Activated CD8-positive, alpha-beta memory T cell treated with anti-CD3 and anti-CD28 coated beads, Interleukin-2, amount 10 ng/mL, durations not matched to agents 7 days and 5 days (primary cell): ENCODE results near the gene TESPA1. TPM values are rescaled to one million over a fixed set of nuclear protein-coding genes. Genes with fewer than 3 reads are reported as not detected.
A peak's percentile ranks its signal among the peaks of the same experiment; 100 is the strongest.
"Not testable (repeated sequence)": the region's sequence is repeated elsewhere in the genome, so short reads cannot be mapped to it uniquely, and the experiment has no call there.

Experiments
- ATAC-seq: fragments of 150-1000 bp; cut with Tn5 transposase; one replicate; pipeline ENCODE4 v1.10.0; 2021; ENCODE audit warnings: moderate library complexity
- CTCF ChIA-PET: fragments of 350-600 bp; sonication (Branson Sonifier 250); formaldehyde crosslinking; loops from one replicate; lab custom pipeline; 2021; ENCODE audit warnings: antibody characterized with exemption; lab: Charles Lee
- DNase-seq: peaks from one replicate; pipeline ENCODE4 v3.0.0-alpha.2; 2020
- H3K27ac Mint-ChIP-seq: one replicate; pipeline ENCODE4 v1.8.0; 2021; ENCODE audit warnings: mild to moderate bottlenecking, mixed read lengths
- H3K27me3 Mint-ChIP-seq: one replicate; pipeline ENCODE4 v1.8.0; 2021; ENCODE audit warnings: mixed read lengths
- H3K36me3 Mint-ChIP-seq: one replicate; pipeline ENCODE4 v1.8.0; 2021; ENCODE audit warnings: mild to moderate bottlenecking, mixed read lengths
- H3K4me1 Mint-ChIP-seq: one replicate; pipeline ENCODE4 v1.8.0; 2021; ENCODE audit warnings: mixed read lengths
- H3K4me3 Mint-ChIP-seq: one replicate; pipeline ENCODE4 v1.8.0; 2021; ENCODE audit warnings: mild to moderate bottlenecking, moderate library complexity, mixed read lengths
- H3K9me3 Mint-ChIP-seq: one replicate; pipeline ENCODE4 v1.8.0; 2022; ENCODE audit warnings: low read depth, mixed read lengths
- total RNA-seq, 2 experiments: library from RNA; stranded (reverse); gene quantifications; one replicate each; pipeline ENCODE4 v1.2.3, GENCODE V29; 2021

TESPA1 gene
- total RNA-seq, 2 experiments from 2014 or later, result 65.9 to 74.6 TPM

DNA sequence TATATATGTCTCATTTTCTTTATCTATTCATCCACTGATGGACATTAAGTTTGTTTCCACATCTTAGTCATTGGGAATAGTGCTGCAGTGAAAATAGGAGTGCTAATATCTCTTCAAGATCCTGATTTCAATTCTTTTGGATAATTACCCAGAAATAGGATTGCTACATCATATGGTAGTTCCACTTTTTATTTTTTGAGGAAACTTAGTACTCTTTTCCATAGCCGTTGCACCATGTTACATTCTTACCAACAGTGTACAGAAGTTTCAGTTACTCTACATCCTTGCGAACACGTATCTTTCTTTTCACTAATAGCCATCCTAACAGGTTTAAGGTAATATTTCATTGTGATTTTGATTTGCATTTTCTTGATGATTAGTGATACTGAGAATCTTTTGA is 29.8 kb downstream of the TESPA1 start:
- CTCF ChIA-PET, result no interaction called here
- H3K4me3 Mint-ChIP-seq, result no peak overlapping the region
- ATAC-seq (no peak), DNase-seq (no peak)
- H3K9me3 Mint-ChIP-seq, result peaks cover 10% of the 10 kb centered on the region
- no peaks in the 10 kb centered on the region for H3K27me3 Mint-ChIP-seq
- H3K27ac Mint-ChIP-seq, result no peak overlapping the region
- peaks cover 81% of the 10 kb centered on the region for H3K36me3 Mint-ChIP-seq
- H3K4me1 Mint-ChIP-seq, result peaks cover 50% of the 10 kb centered on the region

GRCh38 chr12:54954228-54954627 is 30.3 kb downstream of the TESPA1 start:
- Mint-ChIP-seq H3K36me3 (peaks cover 80% of the 10 kb centered on the region), H3K4me1 (peaks cover 45% of the 10 kb centered on the region), H3K27ac (no peak overlapping the region), H3K9me3 (peaks cover 10% of the 10 kb centered on the region), H3K4me3 (no peak overlapping the region), H3K27me3 (no peaks in the 10 kb centered on the region)
- CTCF ChIA-PET, result interaction anchor here (0.8 kb wide), 1 partner anchor 19 kb away, joined by 3 read pairs; no protein-coding TSS in a partner anchor
- DNase-seq (no peak), ATAC-seq (no peak)

GRCh38 chr12:54950071-54950727 is 34.4 kb downstream of the TESPA1 start:
- no peak overlapping the region for H3K4me3 Mint-ChIP-seq
- no peak for DNase-seq
- H3K36me3 Mint-ChIP-seq, result peaks cover 53% of the 10 kb centered on the region
- no peak for ATAC-seq
- peaks cover 19% of the 10 kb centered on the region for H3K4me1 Mint-ChIP-seq
- CTCF ChIA-PET, result no interaction called here
- H3K27ac Mint-ChIP-seq, result peak overlapping the region; percentile 12
- no peaks in the 10 kb centered on the region for H3K27me3 Mint-ChIP-seq
- peaks cover 10% of the 10 kb centered on the region for H3K9me3 Mint-ChIP-seq

GRCh38 chr12:54949073-54949711 is 35.4 kb downstream of the TESPA1 start:
- no peak for ATAC-seq

GRCh38 chr12:54948171-54948570 is 36.4 kb downstream of the TESPA1 start:
- Mint-ChIP-seq H3K27ac (peak overlapping the region; percentile 8), H3K4me1 (peaks cover 14% of the 10 kb centered on the region), H3K9me3 (peaks cover 10% of the 10 kb centered on the region), H3K36me3 (peaks cover 38% of the 10 kb centered on the region), H3K4me3 (no peak overlapping the region), H3K27me3 (no peaks in the 10 kb centered on the region)
- ATAC-seq, result no peak
- CTCF ChIA-PET, result interaction anchor here (0.9 kb wide), 1 partner anchor 199 kb away, joined by 3 read pairs; no protein-coding TSS in a partner anchor
- DNase-seq, result no peak

More at GRCh38 chr12:54949073-54949711, 35.4 kb downstream of the TESPA1 start:
- CTCF ChIA-PET, result no interaction called here
- H3K27me3 Mint-ChIP-seq, result no peaks in the 10 kb centered on the region
- DNase-seq, result no peak
- H3K36me3 Mint-ChIP-seq, result peaks cover 45% of the 10 kb centered on the region
- peaks cover 14% of the 10 kb centered on the region for H3K4me1 Mint-ChIP-seq
- no peak overlapping the region for H3K4me3 Mint-ChIP-seq
- H3K27ac Mint-ChIP-seq, result peak overlapping the region; percentile 3
- H3K9me3 Mint-ChIP-seq, result peaks cover 10% of the 10 kb centered on the region

DNA sequence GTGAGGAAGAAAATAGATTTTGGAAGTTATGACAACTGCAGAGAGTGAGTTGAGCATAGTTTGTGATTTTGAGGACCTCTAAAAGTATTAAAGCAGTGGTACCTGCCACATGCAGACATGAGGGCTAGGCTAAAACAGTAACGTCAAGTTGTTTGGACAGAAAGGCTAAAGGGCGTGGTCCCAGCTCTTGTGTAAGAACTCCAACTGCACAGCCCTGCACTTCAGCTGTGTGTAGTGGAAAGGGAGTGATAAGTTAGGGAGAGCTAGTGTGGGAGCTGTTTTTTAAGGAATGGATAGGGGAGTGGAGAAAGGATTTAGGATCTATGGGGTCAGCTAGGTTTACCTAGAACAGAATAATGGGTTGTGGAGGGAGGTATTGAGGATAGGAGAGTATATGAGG is 39.5 kb downstream of the TESPA1 start:
- no peak for ATAC-seq
- CTCF ChIA-PET, result no interaction called here
- Mint-ChIP-seq H3K27ac (no peak overlapping the region), H3K9me3 (no peaks in the 10 kb centered on the region), H3K4me3 (no peak overlapping the region), H3K36me3 (peaks cover 11% of the 10 kb centered on the region), H3K4me1 (peaks cover 2% of the 10 kb centered on the region), H3K27me3 (no peaks in the 10 kb centered on the region)
- DNase-seq, result no peak

- H3K4me1 Mint-ChIP-seq, H3K9me3 Mint-ChIP-seq, H3K36me3 Mint-ChIP-seq, H3K4me3 Mint-ChIP-seq, ATAC-seq, H3K27me3 Mint-ChIP-seq, H3K27ac Mint-ChIP-seq, CTCF ChIA-PET, DNase-seq: not testable (repeated sequence)
Observed at GRCh38 chr12:54943292-54943691, 41.3 kb downstream of the TESPA1 start.

DNA sequence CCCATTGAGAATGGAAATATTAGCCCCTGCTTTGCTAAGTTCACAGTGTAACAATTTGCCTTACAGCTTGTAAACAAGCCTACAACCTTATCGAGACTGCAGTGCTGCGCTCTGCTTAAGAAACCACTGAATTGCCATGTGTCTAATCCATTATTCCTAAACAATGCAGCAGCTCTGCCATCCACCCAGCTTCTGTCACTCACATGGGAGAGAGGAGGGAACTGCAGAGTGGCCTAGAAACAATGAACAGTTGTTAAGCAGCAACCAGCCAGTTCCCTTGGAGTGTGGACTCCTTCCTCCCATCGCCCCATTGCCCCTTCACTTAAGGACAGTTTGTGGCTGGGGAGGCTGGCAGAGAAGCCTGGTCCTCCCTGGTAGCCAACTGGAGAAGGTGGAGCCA is 42.9 kb downstream of the TESPA1 start:
- peaks cover 7% of the 10 kb centered on the region for H3K36me3 Mint-ChIP-seq
- H3K4me3 Mint-ChIP-seq, result no peak overlapping the region
- no peak for DNase-seq
- H3K9me3 Mint-ChIP-seq, result peaks cover 4% of the 10 kb centered on the region
- H3K27me3 Mint-ChIP-seq, result no peaks in the 10 kb centered on the region
- ATAC-seq, result no peak
- no peak overlapping the region for H3K27ac Mint-ChIP-seq
- H3K4me1 Mint-ChIP-seq, result peaks cover 4% of the 10 kb centered on the region
- CTCF ChIA-PET, result interaction anchor here (1.5 kb wide), 1 partner anchor 192 kb away, joined by 4 read pairs; no protein-coding TSS in a partner anchor

GRCh38 chr12:54940727-54941315 is 43.7 kb downstream of the TESPA1 start:
- Mint-ChIP-seq H3K4me3 (no peak overlapping the region), H3K27ac (no peak overlapping the region), H3K9me3 (peaks cover 6% of the 10 kb centered on the region), H3K4me1 (peaks cover 12% of the 10 kb centered on the region), H3K36me3 (peaks cover 15% of the 10 kb centered on the region), H3K27me3 (no peaks in the 10 kb centered on the region)
- no peak for ATAC-seq
- no peak for DNase-seq
- CTCF ChIA-PET, result interaction anchor here (1.5 kb wide), 1 partner anchor 191 kb away, joined by 4 read pairs; no protein-coding TSS in a partner anchor

DNA sequence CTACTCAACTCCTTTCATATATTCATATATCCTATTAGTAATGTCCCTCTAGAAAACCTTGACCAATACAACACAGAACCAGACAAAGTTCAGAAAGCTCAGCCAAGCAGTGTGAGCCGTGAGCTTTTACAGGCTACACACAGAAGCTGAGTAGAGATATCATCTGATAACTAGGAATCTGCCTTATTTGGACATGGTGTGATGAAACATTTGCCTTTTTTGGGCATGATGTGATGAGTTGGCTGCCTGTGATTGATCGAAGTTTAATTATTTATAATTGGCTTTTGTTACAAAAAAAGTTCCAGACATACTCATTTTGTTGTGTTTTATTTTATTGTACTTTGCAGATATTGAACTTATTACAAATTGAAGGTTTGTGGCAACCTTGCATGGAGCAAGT is 46.6 kb downstream of the TESPA1 start:
- Mint-ChIP-seq H3K9me3 (peaks cover 8% of the 10 kb centered on the region), H3K27ac (no peak overlapping the region), H3K36me3 (peaks cover 27% of the 10 kb centered on the region), H3K4me1 (peaks cover 40% of the 10 kb centered on the region), H3K4me3 (no peak overlapping the region), H3K27me3 (no peaks in the 10 kb centered on the region)
- no peak for DNase-seq
- no peak for ATAC-seq
- CTCF ChIA-PET, result interaction anchor here (1.6 kb wide), 1 partner anchor 189 kb away, joined by 4 read pairs; no protein-coding TSS in a partner anchor

DNA sequence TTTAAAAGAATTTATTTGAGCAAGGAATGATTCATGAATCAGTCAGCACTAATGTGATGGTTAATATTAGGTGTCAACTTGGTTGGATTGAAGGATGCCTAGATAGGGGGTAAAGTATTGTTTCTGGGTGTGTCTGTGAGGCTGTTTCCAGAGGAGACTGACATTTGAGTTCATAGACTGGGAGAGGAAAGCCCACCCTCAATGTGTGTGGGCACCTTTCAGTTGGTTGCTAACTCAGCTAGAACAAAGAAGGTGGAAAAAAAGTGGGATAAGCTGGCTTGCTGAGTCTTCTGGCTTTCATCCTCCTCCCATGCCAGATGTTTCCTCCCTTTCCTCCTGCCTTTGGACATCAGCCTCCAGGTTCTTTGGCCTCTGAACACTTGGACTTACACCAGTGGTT is 47.2 kb downstream of the TESPA1 start:
- Mint-ChIP-seq H3K27me3 (no peaks in the 10 kb centered on the region), H3K36me3 (peaks cover 29% of the 10 kb centered on the region)

DNA sequence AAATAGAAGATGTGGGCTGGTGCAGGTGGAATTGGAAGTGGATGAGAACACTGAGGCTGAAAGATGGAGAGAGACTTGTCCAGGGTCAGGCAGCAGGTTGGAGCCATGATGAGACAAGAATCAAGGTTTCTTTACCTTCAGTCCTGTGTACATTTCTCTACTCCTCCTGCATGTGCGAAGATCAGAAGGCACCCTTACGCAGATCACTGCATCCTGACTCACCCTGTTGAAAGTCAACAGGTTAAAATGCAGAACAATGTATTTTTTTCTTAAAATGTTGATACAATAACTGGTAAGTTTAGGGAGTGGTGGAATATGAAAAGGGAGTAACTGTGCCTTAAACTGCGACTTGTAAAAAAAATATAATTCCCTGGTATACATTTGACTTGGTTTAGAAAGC is 47.8 kb downstream of the TESPA1 start:
- Mint-ChIP-seq H3K9me3 (peaks cover 10% of the 10 kb centered on the region), H3K27me3 (no peaks in the 10 kb centered on the region)
- CTCF ChIA-PET, result interaction anchor here (1.3 to 2.7 kb wide), 5 partner anchors 21 to 212 kb away, joined by 3 to 18 read pairs (median 4); no protein-coding TSS in a partner anchor

More for the DNA sequence above, 47.2 kb downstream of the TESPA1 start:
- no peak for ATAC-seq
- CTCF ChIA-PET, result interaction anchor here (1.3 to 1.6 kb wide), 3 partner anchors 56 to 213 kb away, joined by 3 to 4 read pairs (median 4); no protein-coding TSS in a partner anchor
- Mint-ChIP-seq H3K4me1 (peaks cover 41% of the 10 kb centered on the region), H3K27ac (no peak overlapping the region), H3K9me3 (peaks cover 8% of the 10 kb centered on the region), H3K4me3 (no peak overlapping the region)
- no peak for DNase-seq

DNA sequence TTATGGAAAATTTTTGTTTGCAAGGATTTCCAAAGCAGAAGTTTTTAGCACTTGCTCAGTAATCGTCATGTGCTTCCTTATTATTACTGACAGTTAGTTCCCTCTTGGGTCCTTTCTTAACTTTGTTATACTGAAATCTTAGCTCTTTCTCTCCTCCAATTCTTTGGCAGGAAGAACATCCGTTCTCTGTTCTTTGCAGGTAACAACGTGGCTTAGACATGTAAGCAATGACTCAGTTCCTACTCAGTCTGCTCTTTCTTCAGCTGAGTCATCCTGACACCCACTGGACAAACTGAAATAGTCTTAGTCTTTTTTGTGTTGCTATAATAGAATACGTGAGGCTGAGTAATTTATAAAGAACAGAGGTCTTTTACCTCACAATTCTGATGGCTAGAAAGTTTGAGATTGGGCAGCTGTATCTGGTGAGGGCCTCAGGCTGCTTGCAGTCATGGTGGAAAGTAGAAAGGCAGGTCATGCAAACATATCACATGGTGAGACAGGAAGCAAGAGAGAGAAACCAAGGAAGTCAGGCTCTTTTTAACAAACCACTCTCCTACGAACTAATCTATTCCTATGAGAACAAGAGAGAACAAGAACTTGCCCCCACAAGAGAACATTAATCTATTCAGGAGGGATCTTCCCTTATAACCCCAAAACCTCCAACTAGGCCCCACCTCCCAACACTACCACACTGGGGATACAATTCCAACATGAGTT is 49.2 kb downstream of the TESPA1 start:
- peak; percentile 98 for ATAC-seq
- H3K36me3 Mint-ChIP-seq, result peaks cover 47% of the 10 kb centered on the region
- peak; percentile 63 for DNase-seq
- H3K4me3 Mint-ChIP-seq, result peak overlapping the region; percentile 48
- no peaks in the 10 kb centered on the region for H3K27me3 Mint-ChIP-seq
- peaks cover 12% of the 10 kb centered on the region for H3K9me3 Mint-ChIP-seq
- peaks cover 41% of the 10 kb centered on the region for H3K4me1 Mint-ChIP-seq
- peak overlapping the region; percentile 99 for H3K27ac Mint-ChIP-seq
- CTCF ChIA-PET, result interaction anchor here (0.7 to 2.7 kb wide), 13 partner anchors 16 to 233 kb away, joined by 3 to 18 read pairs (median 4); partner anchors contain the start of gene TESPA1

More for the DNA sequence above, 47.8 kb downstream of the TESPA1 start:
- Mint-ChIP-seq H3K4me3 (no peak overlapping the region), H3K4me1 (peaks cover 41% of the 10 kb centered on the region), H3K27ac (peak overlapping the region; percentile 99), H3K36me3 (peaks cover 36% of the 10 kb centered on the region)
- DNase-seq (no peak), ATAC-seq (no peak)
